ENCODE measurements around the gene EBF4.

GRCh38 chr20:2653556-2654383, 38.8 kb upstream of the EBF4 start:
- TF ChIP-seq, protein P1, sequence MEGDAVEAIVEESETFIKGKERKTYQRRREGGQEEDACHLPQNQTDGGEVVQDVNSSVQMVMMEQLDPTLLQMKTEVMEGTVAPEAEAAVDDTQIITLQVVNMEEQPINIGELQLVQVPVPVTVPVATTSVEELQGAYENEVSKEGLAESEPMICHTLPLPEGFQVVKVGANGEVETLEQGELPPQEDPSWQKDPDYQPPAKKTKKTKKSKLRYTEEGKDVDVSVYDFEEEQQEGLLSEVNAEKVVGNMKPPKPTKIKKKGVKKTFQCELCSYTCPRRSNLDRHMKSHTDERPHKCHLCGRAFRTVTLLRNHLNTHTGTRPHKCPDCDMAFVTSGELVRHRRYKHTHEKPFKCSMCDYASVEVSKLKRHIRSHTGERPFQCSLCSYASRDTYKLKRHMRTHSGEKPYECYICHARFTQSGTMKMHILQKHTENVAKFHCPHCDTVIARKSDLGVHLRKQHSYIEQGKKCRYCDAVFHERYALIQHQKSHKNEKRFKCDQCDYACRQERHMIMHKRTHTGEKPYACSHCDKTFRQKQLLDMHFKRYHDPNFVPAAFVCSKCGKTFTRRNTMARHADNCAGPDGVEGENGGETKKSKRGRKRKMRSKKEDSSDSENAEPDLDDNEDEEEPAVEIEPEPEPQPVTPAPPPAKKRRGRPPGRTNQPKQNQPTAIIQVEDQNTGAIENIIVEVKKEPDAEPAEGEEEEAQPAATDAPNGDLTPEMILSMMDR (IDR thresholded peaks at IDR 0.05; ENCODE audit: poor library complexity, severe bottlenecking) = no peak
- TF ChIP-seq SMC3 (conservative IDR thresholded peaks at IDR 0.05; ENCODE audit: poor library complexity) = no peak

Data from neural cell (in vitro differentiated cells).